Measurements from ENCODE around the gene CDKN2AIPNL.

DNA sequence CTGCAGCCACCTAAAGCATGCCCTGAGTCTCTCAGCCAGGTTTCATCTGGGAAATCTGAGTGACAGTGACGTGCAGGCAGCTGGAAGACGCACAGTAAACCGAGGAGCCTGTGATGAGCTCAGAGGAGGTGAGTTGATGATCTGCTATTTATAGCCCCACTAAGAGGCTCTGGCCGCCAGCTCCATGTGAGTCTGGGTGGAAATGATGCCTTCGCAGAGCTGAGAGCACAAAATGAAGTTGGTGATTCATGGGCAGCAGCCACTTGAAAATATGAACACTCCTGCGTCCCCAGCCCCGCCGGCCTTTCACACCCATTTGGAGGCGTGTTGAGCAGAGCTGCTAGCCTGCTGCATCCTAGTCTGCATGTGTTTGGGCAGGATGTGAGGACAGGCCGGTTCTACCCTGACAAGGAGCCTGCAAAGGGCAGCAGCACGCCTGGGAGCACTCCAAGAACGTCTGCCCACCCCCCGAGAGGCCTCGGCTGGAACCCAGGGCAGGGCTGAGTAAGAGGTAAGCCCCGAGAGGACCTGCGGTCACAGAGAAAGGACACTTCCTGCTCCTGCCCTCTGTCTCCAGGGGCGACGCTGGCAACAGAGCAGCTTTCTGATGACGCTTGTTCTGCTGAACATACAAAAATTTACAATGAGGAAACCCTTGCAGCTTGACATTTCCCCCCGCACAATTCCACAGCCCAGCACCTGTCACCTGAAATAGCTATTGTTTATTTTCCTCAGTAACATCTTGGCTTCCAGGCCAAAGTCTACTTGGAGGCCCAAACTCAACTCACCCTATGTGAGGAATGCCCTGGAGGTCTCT, 25.1 kb upstream of the CDKN2AIPNL start:
- TF ChIP-seq, protein P1, sequence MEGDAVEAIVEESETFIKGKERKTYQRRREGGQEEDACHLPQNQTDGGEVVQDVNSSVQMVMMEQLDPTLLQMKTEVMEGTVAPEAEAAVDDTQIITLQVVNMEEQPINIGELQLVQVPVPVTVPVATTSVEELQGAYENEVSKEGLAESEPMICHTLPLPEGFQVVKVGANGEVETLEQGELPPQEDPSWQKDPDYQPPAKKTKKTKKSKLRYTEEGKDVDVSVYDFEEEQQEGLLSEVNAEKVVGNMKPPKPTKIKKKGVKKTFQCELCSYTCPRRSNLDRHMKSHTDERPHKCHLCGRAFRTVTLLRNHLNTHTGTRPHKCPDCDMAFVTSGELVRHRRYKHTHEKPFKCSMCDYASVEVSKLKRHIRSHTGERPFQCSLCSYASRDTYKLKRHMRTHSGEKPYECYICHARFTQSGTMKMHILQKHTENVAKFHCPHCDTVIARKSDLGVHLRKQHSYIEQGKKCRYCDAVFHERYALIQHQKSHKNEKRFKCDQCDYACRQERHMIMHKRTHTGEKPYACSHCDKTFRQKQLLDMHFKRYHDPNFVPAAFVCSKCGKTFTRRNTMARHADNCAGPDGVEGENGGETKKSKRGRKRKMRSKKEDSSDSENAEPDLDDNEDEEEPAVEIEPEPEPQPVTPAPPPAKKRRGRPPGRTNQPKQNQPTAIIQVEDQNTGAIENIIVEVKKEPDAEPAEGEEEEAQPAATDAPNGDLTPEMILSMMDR (IDR thresholded peaks at IDR 0.05): no peak
- peak in 2 of 3 donors; percentile 20 to 42 for TF ChIP-seq POLR2AphosphoS5 (IDR thresholded peaks at IDR 0.05)
- no peak for TF ChIP-seq POLR2A (IDR thresholded peaks at IDR 0.05)
